HepG2 (cell line): ENCODE measurements around the gene TTBK1. TPM values are rescaled to one million over a fixed set of nuclear protein-coding genes. Genes with fewer than 3 reads are reported as not detected.

ENCODE experiments used
- DNMT1 ChIP-seq: sonication (generic); formaldehyde crosslinking; IDR thresholded peaks from 2 replicates; pipeline ENCODE4 v1.5.1; 2020; ENCODE audit warnings: mild to moderate bottlenecking, missing genetic modification reagents
- MYPOP ChIP-seq: sonication (generic); formaldehyde crosslinking; IDR thresholded peaks from 2 replicates; pipeline ENCODE4 v1.8.1; 2023; ENCODE audit warnings: mild to moderate bottlenecking, moderate library complexity, missing genetic modification reagents
- PAXIP1 ChIP-seq: sonication (generic); formaldehyde crosslinking; conservative IDR thresholded peaks from 2 replicates; pipeline ENCODE4 v1.4.0; 2020; ENCODE audit warnings: mild to moderate bottlenecking, missing genetic modification reagents, moderate library complexity
- REXO4 ChIP-seq: sonication (generic); formaldehyde crosslinking; IDR thresholded peaks from 2 replicates; pipeline ENCODE4 v1.8.0; 2022; ENCODE audit warnings: missing genetic modification reagents, mild to moderate bottlenecking, borderline replicate concordance
- TOPORS ChIP-seq: sonication (generic); formaldehyde crosslinking; IDR thresholded peaks from 2 replicates; pipeline ENCODE4 v1.8.0; 2023; ENCODE audit warnings: mild to moderate bottlenecking, missing genetic modification reagents
- ZBTB34 ChIP-seq: sonication (generic); formaldehyde crosslinking; IDR thresholded peaks from 2 replicates; pipeline ENCODE4 v1.8.0; 2022; ENCODE audit warnings: mild to moderate bottlenecking, missing genetic modification reagents
- ZFP90 ChIP-seq: sonication (generic); formaldehyde crosslinking; IDR thresholded peaks from 2 replicates; pipeline ENCODE4 v1.8.0; 2022; ENCODE audit warnings: missing genetic modification reagents, mild to moderate bottlenecking, inconsistent platforms, borderline replicate concordance
- polyA plus RNA-seq, 8 experiments: library from polyadenylated mRNA; depleted of rRNA in 3 of 8; stranded (reverse) in 7 of 8; unstranded in 1 of 8; fragments of >200 nt; fragmentation: Illumina TruSeq in 4 of 8; extraction: Trizol in 4 of 8; gene quantifications; 2 replicates each; pipeline versions ENCODE4 v1.2.1 to v1.2.3, GENCODE V29; 2011 to 2016; ENCODE audit warnings: low read depth in 4 of 8, missing spikeins in 1 of 8, mixed read lengths in 1 of 8; ENCODE audit not compliant: insufficient read depth in 1 of 8
- total RNA-seq, 5 experiments: library from RNA; depleted of rRNA; stranded (reverse); fragments of >200 nt; fragmentation: Illumina TruSeq; extraction: Trizol; gene quantifications; 2 replicates each; pipeline ENCODE4 v1.2.3, GENCODE V29; 2016; ENCODE audit warnings: low read depth in 1 of 5
- TF ChIP-seq, protein P1 (sequence below), 2 experiments: sonication (generic) in 1 of 2; formaldehyde crosslinking in 1 of 2; IDR thresholded peaks; 2 replicates each; pipeline versions ENCODE4 v1.6.1 to v1.9.0; 2014 to 2022; ENCODE audit warnings: antibody characterized with exemption in 1 of 2, borderline replicate concordance in 1 of 2, inconsistent platforms in 1 of 2, low read depth in 1 of 2, missing genetic modification reagents in 1 of 2
- TF ChIP-seq, protein P2 (sequence below): sonication (generic); formaldehyde crosslinking; conservative IDR thresholded peaks from 2 replicates; pipeline ENCODE4 v1.4.0; 2020; ENCODE audit warnings: missing genetic modification reagents
- TF ChIP-seq, protein P3 (sequence below): sonication (generic); formaldehyde crosslinking; IDR thresholded peaks from 2 replicates; pipeline ENCODE4 v1.5.0; 2020; ENCODE audit warnings: missing genetic modification reagents, mild to moderate bottlenecking, borderline replicate concordance

The TTBK1 gene
- total and polyA plus RNA-seq, 2 of the 13 experiments (the other 11 are each of a cell fraction or from before 2014, with no cell fraction given) = 0.24 to 0.33 TPM

GRCh38 chr6:43277643-43278523 is 34.6 kb downstream of the TTBK1 start (continued):
- TF ChIP-seq, protein P1, sequence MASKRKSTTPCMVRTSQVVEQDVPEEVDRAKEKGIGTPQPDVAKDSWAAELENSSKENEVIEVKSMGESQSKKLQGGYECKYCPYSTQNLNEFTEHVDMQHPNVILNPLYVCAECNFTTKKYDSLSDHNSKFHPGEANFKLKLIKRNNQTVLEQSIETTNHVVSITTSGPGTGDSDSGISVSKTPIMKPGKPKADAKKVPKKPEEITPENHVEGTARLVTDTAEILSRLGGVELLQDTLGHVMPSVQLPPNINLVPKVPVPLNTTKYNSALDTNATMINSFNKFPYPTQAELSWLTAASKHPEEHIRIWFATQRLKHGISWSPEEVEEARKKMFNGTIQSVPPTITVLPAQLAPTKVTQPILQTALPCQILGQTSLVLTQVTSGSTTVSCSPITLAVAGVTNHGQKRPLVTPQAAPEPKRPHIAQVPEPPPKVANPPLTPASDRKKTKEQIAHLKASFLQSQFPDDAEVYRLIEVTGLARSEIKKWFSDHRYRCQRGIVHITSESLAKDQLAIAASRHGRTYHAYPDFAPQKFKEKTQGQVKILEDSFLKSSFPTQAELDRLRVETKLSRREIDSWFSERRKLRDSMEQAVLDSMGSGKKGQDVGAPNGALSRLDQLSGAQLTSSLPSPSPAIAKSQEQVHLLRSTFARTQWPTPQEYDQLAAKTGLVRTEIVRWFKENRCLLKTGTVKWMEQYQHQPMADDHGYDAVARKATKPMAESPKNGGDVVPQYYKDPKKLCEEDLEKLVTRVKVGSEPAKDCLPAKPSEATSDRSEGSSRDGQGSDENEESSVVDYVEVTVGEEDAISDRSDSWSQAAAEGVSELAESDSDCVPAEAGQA (IDR thresholded peaks at IDR 0.05; ENCODE audit: low read depth) = 0 out of 2 replicates have a peak, but pooled peaks have one; percentile 6
- TF ChIP-seq, protein P1 (CRISPR knock-in tag; IDR thresholded peaks at IDR 0.05; ENCODE audit: borderline replicate concordance) = no peak
- TF ChIP-seq TOPORS (CRISPR knock-in tag) = peak; percentile 4; the same call in 1 of the 2 replicates
- TF ChIP-seq, protein P2, sequence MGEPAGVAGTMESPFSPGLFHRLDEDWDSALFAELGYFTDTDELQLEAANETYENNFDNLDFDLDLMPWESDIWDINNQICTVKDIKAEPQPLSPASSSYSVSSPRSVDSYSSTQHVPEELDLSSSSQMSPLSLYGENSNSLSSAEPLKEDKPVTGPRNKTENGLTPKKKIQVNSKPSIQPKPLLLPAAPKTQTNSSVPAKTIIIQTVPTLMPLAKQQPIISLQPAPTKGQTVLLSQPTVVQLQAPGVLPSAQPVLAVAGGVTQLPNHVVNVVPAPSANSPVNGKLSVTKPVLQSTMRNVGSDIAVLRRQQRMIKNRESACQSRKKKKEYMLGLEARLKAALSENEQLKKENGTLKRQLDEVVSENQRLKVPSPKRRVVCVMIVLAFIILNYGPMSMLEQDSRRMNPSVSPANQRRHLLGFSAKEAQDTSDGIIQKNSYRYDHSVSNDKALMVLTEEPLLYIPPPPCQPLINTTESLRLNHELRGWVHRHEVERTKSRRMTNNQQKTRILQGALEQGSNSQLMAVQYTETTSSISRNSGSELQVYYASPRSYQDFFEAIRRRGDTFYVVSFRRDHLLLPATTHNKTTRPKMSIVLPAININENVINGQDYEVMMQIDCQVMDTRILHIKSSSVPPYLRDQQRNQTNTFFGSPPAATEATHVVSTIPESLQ = no peak
- peak; percentile 37; the same call in 1 of the 2 replicates for TF ChIP-seq ZBTB34 (CRISPR knock-in tag)
- 0 out of 2 replicates have a peak, but pooled peaks have one; percentile 8 for TF ChIP-seq DNMT1
- no peak for TF ChIP-seq REXO4 (CRISPR knock-in tag)
- peak; percentile 77; the same call in 1 of the 2 replicates for TF ChIP-seq MYPOP (CRISPR knock-in tag)
- TF ChIP-seq, protein P3, sequence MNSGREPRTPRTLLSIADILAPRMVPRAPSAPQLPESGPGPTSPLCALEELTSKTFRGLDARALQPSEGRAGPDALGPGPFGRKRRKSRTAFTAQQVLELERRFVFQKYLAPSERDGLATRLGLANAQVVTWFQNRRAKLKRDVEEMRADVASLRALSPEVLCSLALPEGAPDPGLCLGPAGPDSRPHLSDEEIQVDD = no peak
- peak; percentile 87 for TF ChIP-seq PAXIP1
- peak; percentile 87 for TF ChIP-seq ZFP90
